OCI-LY7 (cell line): ENCODE results near the gene RBBP4.

ENCODE experiments used
- EZH2phosphoT487 ChIP-seq: fragments of 200-600 bp; sonication (generic); IDR thresholded peaks from 2 replicates; pipeline ENCODE4 v1.6.1; 2018; ENCODE audit warnings: low read depth, borderline replicate concordance, mild to moderate bottlenecking, mixed run types, antibody characterized with exemption, low read length, moderate library complexity, mixed read lengths
- TF ChIP-seq, protein P1 (sequence below): fragments of 200-600 bp; sonication (generic); conservative IDR thresholded peaks from 2 replicates; pipeline ENCODE4 v1.5.1; 2014; ENCODE audit warnings: mild to moderate bottlenecking, antibody characterized with exemption, low read length, moderate library complexity, mixed read lengths

GRCh38 chr1:32685498-32685897 is 34.5 kb downstream of the RBBP4 start:
- TF ChIP-seq, protein P1, sequence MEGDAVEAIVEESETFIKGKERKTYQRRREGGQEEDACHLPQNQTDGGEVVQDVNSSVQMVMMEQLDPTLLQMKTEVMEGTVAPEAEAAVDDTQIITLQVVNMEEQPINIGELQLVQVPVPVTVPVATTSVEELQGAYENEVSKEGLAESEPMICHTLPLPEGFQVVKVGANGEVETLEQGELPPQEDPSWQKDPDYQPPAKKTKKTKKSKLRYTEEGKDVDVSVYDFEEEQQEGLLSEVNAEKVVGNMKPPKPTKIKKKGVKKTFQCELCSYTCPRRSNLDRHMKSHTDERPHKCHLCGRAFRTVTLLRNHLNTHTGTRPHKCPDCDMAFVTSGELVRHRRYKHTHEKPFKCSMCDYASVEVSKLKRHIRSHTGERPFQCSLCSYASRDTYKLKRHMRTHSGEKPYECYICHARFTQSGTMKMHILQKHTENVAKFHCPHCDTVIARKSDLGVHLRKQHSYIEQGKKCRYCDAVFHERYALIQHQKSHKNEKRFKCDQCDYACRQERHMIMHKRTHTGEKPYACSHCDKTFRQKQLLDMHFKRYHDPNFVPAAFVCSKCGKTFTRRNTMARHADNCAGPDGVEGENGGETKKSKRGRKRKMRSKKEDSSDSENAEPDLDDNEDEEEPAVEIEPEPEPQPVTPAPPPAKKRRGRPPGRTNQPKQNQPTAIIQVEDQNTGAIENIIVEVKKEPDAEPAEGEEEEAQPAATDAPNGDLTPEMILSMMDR: no peak
- TF ChIP-seq EZH2phosphoT487: no peak
